Heart right ventricle (tissue), 16 donors: Measurements from ENCODE around the gene PGBD5. TPM values are rescaled to one million over a fixed set of nuclear protein-coding genes. Genes with fewer than 3 reads are reported as not detected.
A peak's percentile ranks its signal among the peaks of the same experiment; 100 is the strongest.

Experiments used
- ATAC-seq, 8 donors: fragments of 200-7000 bp; cut with Tn5 transposase; one replicate each; pipeline ENCODE4 v1.9.1; 2020; ENCODE audit warnings: mild to moderate bottlenecking in 8 of 8, moderate library complexity in 8 of 8, moderate number of reproducible peaks in 1 of 8
- DNase-seq, 2 donors: peaks; one replicate each; pipeline ENCODE4 v3.0.0-alpha.2; 2020
- H3K27ac ChIP-seq, 10 donors: fragments of 200-600 bp; sonication (generic) in 2 of 10; one replicate each; pipeline versions ENCODE4 v1.5.0 to v1.8.0; 2020 to 2022; ENCODE audit warnings: mild to moderate bottlenecking in 3 of 10
- H3K27me3 ChIP-seq, 7 donors: fragments of 200-600 bp; one replicate each; pipeline ENCODE4 v1.8.0; 2021 to 2022; ENCODE audit warnings: mild to moderate bottlenecking in 2 of 7
- H3K36me3 ChIP-seq, 9 donors: fragments of 200-600 bp; sonication (generic) in 1 of 9; one replicate each; pipeline versions ENCODE4 v1.5.0 to v1.8.0; 2020 to 2022; ENCODE audit warnings: mild to moderate bottlenecking in 2 of 9
- H3K4me1 ChIP-seq, 9 donors: fragments of 200-600 bp; sonication (generic) in 1 of 9; one replicate each; pipeline versions ENCODE4 v1.5.0 to v1.8.0; 2020 to 2022; ENCODE audit warnings: mild to moderate bottlenecking in 4 of 9
- H3K4me3 ChIP-seq, 10 donors: fragments of 200-600 bp; sonication (generic) in 2 of 10; one replicate each; pipeline versions ENCODE4 v1.5.0 to v1.8.0; 2020 to 2022; ENCODE audit warnings: mild to moderate bottlenecking in 7 of 10, moderate library complexity in 2 of 10
- H3K9me3 ChIP-seq, 11 donors: fragments of 200-600 bp in 10 of 11; sonication (generic) in 2 of 11; one replicate each; pipeline versions ENCODE4 v1.5.0 to v1.8.0; 2013 to 2022; ENCODE audit warnings: mild to moderate bottlenecking in 2 of 11, control low read depth in 1 of 11, moderate library complexity in 1 of 11
- CTCF ChIP-seq, 9 donors: fragments of 200-600 bp; sonication (generic) in 2 of 9; IDR thresholded peaks; one replicate each; pipeline versions ENCODE4 v1.5.0 to v1.8.0; 2021 to 2022; ENCODE audit warnings: antibody characterized with exemption in 9 of 9, mild to moderate bottlenecking in 5 of 9, moderate library complexity in 1 of 9
- WGBS, 2 donors: extraction: QIAGEN DNeasy Blood & Tissue Kit; methylation state at CpG; one replicate each; pipeline ENCODE4 v1.1.7; 2013; ENCODE audit warnings: inconsistent platforms in 1 of 2; 5-methylcytosine and 5-hydroxymethylcytosine counted together
- intact Hi-C, 10 donors: fragments of 100-400 bp; cut with DNase I; formaldehyde crosslinking; loops; one replicate each; pipeline versions ENCODE4 v1.11.1 to v1.14.2; 2022
- polyA plus RNA-seq, 2 donors: library from polyadenylated mRNA; stranded (reverse); fragments of 200-250 nt; gene quantifications; one replicate each; pipeline ENCODE4 v1.2.3, GENCODE V29; 2013
- total RNA-seq, 10 donors: library from RNA; stranded (reverse); fragmentation: NEBNext Ultra II Directional in 3 of 10; extraction: Animal tissue kit (Norgen Biotek cat#: 25700) in 3 of 10; gene quantifications; one replicate each; pipeline versions ENCODE4 v1.2.1 to v1.2.4, GENCODE V29; 2021 to 2023
- donor health status: Arrhythmogenic right ventricular cardiomyopathy.
- donor health status: ischemic (EF 13 %, LVEDD 7.1; RV severe dilation, severe dysfunction).
- donor health status: healthy with polysubstance abuse.
- donor health status: DM: no; HTN: yes; CAD: no.
- donor health status: DM: no; HTN: no; CAD: no.
- donor health status: ischemic (EF 25% LVEDD 6.9; RV normal size, moderate dysfunction).
- donor health status: ischemic (EF 25% LVEDD 5.7; RV mildly dilated, moderate dysfunction).
- donor health status: healthy.
- donor health status: DM: yes; HTN: yes; CAD: no.
- donor health status: Ischemic cardiomyopathy.
- donor health status: ischemic (EF 35%, LVEDD 5.7; RV mildly dilated, moderate dysfunction).
- donor health status: nonischemic (EF 11% LVEDD 7.7; RV severe dilation, severe dysfunction).
- donor health status: DM: yes; HTN: yes; CAD: no.
- donor health status: PGD.
- donor health status: ischemic (EF 29% LVEDD 5.4; RV normal size, mild dysfunction).
- donor health status: nonischemic (EF 23%, LVEDD 6.1; RV moderate dilation, normal function).

The PGBD5 gene
- total and polyA plus RNA-seq, 12 donors: 0.52 to 11.4 (median 7.9) TPM

- Histone ChIP-seq H3K4me3 (no peak overlapping the region), H3K27me3 (no peaks in the 10 kb centered on the region), H3K27ac (no peak overlapping the region), H3K9me3 (peaks cover 0 to 9% (median 0%) of the 10 kb centered on the region in 11 donors), H3K4me1 (peaks cover 0 to 21% (median 8%) of the 10 kb centered on the region in 9 donors), H3K36me3 (no peaks in the 10 kb centered on the region)
- 40 to 64% methylated on average over 1 of the region's 1 CpG for WGBS, 2 donors
- ATAC-seq: no peak
- TF ChIP-seq CTCF (IDR thresholded peaks at IDR 0.05): no peak
- DNase-seq: no peak
- intact Hi-C loops: no loop called here
Measured at GRCh38 chr1:230465691-230466090, 39.6 kb upstream of the PGBD5 start.

GRCh38 chr1:230464671-230465070 is 38.5 kb upstream of the PGBD5 start:
- WGBS, 2 donors: 13 to 18% methylated on average over 4 of the region's 4 CpGs
- H3K27me3 ChIP-seq: no peaks in the 10 kb centered on the region
- H3K9me3 ChIP-seq: peaks cover 0 to 9% (median 0%) of the 10 kb centered on the region in 11 donors
- ATAC-seq (peak in 4 of 8 donors; percentile 47 to 81 (median 75)), DNase-seq (peak in 1 of 2 donors; percentile 9)
- intact Hi-C loops: no loop called here
- no peak overlapping the region for H3K4me3 ChIP-seq
- H3K27ac ChIP-seq: peak overlapping the region in 5 of 10 donors; percentile 8 to 56 (median 30)
- no peaks in the 10 kb centered on the region for H3K36me3 ChIP-seq
- peaks cover 0 to 21% (median 9%) of the 10 kb centered on the region in 9 donors for H3K4me1 ChIP-seq
- no peak for TF ChIP-seq CTCF (IDR thresholded peaks at IDR 0.05)

DNA sequence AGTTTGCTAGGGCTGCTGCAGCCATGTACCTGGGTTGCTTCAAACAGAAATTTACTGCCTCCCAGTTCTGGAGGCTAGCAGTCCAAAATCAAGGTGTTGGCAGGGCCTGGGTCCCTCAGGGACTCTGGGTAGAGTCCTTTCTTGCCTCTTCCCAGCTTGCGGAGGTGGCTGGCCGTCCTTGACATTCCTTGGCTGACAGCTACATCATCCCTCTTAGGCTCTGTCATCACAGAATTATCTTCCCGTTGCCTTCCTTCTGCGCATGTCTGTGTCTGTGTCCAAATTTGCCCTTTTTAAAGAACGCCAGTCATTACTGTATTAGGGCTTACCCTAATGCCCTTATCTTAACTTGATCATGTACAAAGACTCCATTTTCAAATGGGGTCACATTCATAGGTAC is 37.6 kb upstream of the PGBD5 start:
- Histone ChIP-seq H3K4me3 (no peak overlapping the region), H3K27ac (peak overlapping the region in 3 of 10 donors; percentile 6 to 45 (median 29)), H3K27me3 (peaks cover 0 to under 1% (median 0%) of the 10 kb centered on the region in 7 donors), H3K9me3 (peaks cover 0 to 9% (median 0%) of the 10 kb centered on the region in 11 donors), H3K4me1 (peaks cover 0 to 21% (median 11%) of the 10 kb centered on the region in 9 donors), H3K36me3 (no peaks in the 10 kb centered on the region)
- intact Hi-C loops: no loop called here
- 40 to 46% methylated on average over 5 of the region's 5 CpGs for WGBS, 2 donors
- no peak for TF ChIP-seq CTCF (IDR thresholded peaks at IDR 0.05)
- peak in 1 of 2 donors; percentile 16 for DNase-seq
- peak in 6 of 8 donors; percentile 51 to 96 (median 68) for ATAC-seq

- H3K27me3 ChIP-seq: peaks cover 0 to 3% (median 0%) of the 10 kb centered on the region in 7 donors
- DNase-seq (no peak), ATAC-seq (no peak)
- no peak overlapping the region for H3K4me3 ChIP-seq
- peaks cover 0 to 23% (median 11%) of the 10 kb centered on the region in 9 donors for H3K4me1 ChIP-seq
- 83 to 92% methylated on average over 2 of the region's 2 CpGs for WGBS, 2 donors
- peaks cover 0 to 9% (median 0%) of the 10 kb centered on the region in 11 donors for H3K9me3 ChIP-seq
- H3K36me3 ChIP-seq: no peaks in the 10 kb centered on the region
- intact Hi-C loops: no loop called here
- no peak for TF ChIP-seq CTCF (IDR thresholded peaks at IDR 0.05)
- peak overlapping the region in 1 of 10 donors; percentile 29 for H3K27ac ChIP-seq
Measured at GRCh38 chr1:230463326-230463725, 37.2 kb upstream of the PGBD5 start.
